Measurements from ENCODE around the gene FYN.

DNA sequence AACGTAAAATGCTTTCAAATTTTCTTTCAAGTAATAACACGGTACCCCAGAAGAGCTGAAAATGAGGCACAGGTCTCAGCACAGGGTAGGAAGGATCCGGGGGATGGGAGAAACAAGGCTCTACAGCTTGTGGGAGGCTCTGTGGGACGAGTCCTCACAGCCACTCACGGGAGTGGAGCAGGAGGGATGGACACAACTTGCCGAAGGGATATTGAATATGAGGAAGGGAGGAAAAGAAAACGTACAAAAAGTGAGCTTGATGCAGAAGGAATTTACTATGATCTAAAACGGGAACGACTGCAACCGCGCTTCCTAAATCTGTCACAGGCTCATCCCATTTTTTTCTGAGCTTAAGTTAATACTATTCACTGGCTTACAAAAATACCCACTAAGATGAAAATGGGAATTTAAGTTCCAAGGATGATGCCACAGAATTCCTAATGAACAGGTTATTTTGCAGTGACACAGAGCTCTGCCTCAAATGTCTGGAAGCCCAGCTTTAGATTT is 72.9 kb downstream of the FYN start:
- TF ChIP-seq, protein P1, sequence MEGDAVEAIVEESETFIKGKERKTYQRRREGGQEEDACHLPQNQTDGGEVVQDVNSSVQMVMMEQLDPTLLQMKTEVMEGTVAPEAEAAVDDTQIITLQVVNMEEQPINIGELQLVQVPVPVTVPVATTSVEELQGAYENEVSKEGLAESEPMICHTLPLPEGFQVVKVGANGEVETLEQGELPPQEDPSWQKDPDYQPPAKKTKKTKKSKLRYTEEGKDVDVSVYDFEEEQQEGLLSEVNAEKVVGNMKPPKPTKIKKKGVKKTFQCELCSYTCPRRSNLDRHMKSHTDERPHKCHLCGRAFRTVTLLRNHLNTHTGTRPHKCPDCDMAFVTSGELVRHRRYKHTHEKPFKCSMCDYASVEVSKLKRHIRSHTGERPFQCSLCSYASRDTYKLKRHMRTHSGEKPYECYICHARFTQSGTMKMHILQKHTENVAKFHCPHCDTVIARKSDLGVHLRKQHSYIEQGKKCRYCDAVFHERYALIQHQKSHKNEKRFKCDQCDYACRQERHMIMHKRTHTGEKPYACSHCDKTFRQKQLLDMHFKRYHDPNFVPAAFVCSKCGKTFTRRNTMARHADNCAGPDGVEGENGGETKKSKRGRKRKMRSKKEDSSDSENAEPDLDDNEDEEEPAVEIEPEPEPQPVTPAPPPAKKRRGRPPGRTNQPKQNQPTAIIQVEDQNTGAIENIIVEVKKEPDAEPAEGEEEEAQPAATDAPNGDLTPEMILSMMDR (IDR thresholded peaks at IDR 0.05), result no peak
- no peak for TF ChIP-seq POLR2A (IDR thresholded peaks at IDR 0.05)
